NCI-H345 (cell line): Measurements from ENCODE around the gene CD300E.
"Not testable (repeated sequence)": the region's sequence is repeated elsewhere in the genome, so short reads cannot be mapped to it uniquely, and the experiment has no call there.

Experiments used
- DNase-seq: peaks from one replicate; lab custom pipeline; 2025; lab: John Stamatoyannopoulos, UW

The CD300E gene

GRCh38 chr17:74623693-74624093, at the start of gene CD300E:
Gene CD300E, minus strand, starts transcription at chr17:74623738. Its CDS starts 117 bp downstream, at chr17:74623621.
- DNase-seq = no peak

GRCh38 chr17:74671031-74671771, 47.7 kb upstream of the CD300E start:
- DNase-seq = peak; percentile 27

- no peak for DNase-seq
Measured at GRCh38 chr17:74670329-74670728, 46.8 kb upstream of the CD300E start.

- DNase-seq = no peak
Measured at GRCh38 chr17:74663561-74663960, 40.0 kb upstream of the CD300E start.

- DNase-seq = no peak
Measured at GRCh38 chr17:74659889-74660288, 36.4 kb upstream of the CD300E start.

GRCh38 chr17:74658620-74659019, 35.1 kb upstream of the CD300E start:
- no peak for DNase-seq

GRCh38 chr17:74654742-74655141, 31.2 kb upstream of the CD300E start:
- DNase-seq = peak; percentile 41

GRCh38 chr17:74652020-74652419, 28.5 kb upstream of the CD300E start:
- DNase-seq = no peak

GRCh38 chr17:74649909-74650308, 26.4 kb upstream of the CD300E start:
- no peak for DNase-seq

GRCh38 chr17:74647871-74648672, 24.5 kb upstream of the CD300E start:
- no peak for DNase-seq

- peak; percentile 26 for DNase-seq
Measured at GRCh38 chr17:74646231-74646630, 22.7 kb upstream of the CD300E start.

GRCh38 chr17:74645010-74645409, 21.5 kb upstream of the CD300E start:
- no peak for DNase-seq

- no peak for DNase-seq
Measured at GRCh38 chr17:74644419-74644818, 20.9 kb upstream of the CD300E start.

- DNase-seq = no peak
Measured at GRCh38 chr17:74643826-74644225, 20.3 kb upstream of the CD300E start.

GRCh38 chr17:74642995-74643394, 19.5 kb upstream of the CD300E start:
- no peak for DNase-seq

- DNase-seq = no peak
Measured at GRCh38 chr17:74642556-74642955, 19.0 kb upstream of the CD300E start.

GRCh38 chr17:74641958-74642298, 18.4 kb upstream of the CD300E start:
- DNase-seq = no peak

- DNase-seq = no peak
Measured at GRCh38 chr17:74641224-74641957, 17.9 kb upstream of the CD300E start.

GRCh38 chr17:74639704-74640151, 16.2 kb upstream of the CD300E start:
- DNase-seq = no peak

GRCh38 chr17:74637926-74638325, 14.4 kb upstream of the CD300E start:
- DNase-seq = no peak

- DNase-seq = no peak
Measured at GRCh38 chr17:74637265-74637664, 13.7 kb upstream of the CD300E start.

GRCh38 chr17:74636541-74637085, 13.1 kb upstream of the CD300E start:
- DNase-seq = not testable (repeated sequence)
